Stimulated activated CD4-positive, alpha-beta T cell treated with anti-CD3 and anti-CD28 coated beads, Interleukin-4, amount 100 ng/mL, for 4 hours (primary cell): ENCODE results near the gene MYO1C.
"Not testable (repeated sequence)": the region's sequence is repeated elsewhere in the genome, so short reads cannot be mapped to it uniquely, and the experiment has no call there.

Experiments used
- DNase-seq, 2 experiments: peaks; one replicate each; pipeline ENCODE4 v3.0.0-alpha.2; 2020

MYO1C gene

DNA sequence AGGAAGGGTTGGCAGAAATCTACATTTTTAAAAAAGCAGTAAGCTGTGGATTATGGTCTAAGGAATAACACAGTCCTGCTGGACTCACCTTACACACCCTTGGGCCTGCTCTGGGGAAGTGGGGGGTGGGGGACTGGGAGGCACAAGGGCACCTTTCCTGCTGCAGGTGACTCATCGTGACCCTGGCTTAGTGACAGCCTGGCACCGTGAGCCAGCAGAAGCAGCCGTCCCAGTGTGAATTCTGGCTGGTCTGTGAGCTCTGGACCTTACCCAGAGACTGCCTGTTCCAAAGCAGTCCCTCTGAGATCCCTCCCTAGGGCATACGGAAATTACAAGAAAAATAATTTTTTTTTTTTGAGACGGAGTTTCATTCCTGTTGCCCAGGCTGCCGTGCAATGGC lies 32.3 kb downstream of the MYO1C start:
- no peak for DNase-seq

DNA sequence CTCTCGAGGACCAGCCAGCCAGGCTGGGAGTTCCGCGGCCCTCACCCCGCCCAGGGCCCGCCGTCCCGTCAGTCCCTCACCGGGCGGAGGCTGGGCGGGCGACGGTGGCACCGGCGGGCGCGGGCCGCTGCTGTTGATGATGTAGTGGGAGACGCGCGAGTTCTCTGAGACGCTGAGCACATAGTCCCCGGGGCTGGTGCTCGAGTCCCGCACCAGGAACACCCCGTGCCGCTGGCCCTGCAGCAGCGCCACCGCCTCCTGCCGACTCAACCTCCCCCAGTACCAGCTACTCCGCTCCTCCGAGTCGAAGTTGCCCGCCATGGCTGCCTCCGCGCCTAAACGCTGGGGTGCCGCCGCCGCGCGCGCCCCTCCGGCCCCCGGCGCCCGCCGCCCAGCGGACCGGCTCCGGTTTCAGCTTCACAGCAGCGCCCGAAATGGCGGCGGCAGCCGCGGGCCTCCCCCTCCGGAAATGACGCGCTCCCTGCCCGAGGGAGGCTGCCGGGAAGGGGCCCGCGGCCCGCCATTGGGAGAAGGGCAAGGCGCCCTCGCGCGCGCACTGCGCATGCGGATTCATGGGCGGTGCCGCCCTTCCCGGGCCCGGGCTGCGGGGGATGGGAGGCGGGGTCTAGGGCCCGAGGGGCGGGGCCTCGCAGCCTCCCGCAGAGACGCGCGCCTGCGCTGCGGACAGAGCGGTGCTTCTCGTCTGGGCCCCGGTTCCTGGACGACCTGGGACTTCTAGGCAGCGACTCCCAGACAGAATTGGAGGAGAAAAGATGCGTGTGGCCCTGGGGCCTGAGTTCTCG lies 36.5 kb downstream of the MYO1C start, which contains the start of gene CRK:
TSS of gene CRK (minus strand) at position 436 of the 803 bp plus-strand sequence. CDS start at position 321, 115 bp downstream.
- DNase-seq, result peak; percentile 97 to 99

GRCh38 chr17:1455291-1455796 lies 37.1 kb downstream of the MYO1C start:
- peak in 1 of 2 experiments; percentile 28 for DNase-seq

DNA sequence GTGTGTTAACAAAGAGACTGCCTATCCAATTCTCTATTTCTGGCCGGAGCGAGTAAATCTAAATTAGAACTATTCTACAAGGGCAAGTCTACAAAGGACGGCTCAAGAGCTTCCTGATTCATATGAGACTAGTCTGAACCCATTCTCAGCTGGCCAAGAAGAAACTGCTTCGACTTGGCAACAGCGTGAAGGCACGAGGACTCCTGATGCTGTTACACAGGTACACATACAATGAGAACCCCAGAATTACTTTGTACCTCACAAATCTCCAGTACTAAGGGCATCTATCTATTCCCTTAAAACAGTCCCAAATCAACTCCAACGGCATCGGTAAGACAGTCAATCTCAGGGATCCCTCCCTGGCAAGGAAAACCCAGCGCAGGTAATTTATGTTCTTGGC lies 37.9 kb downstream of the MYO1C start:
- DNase-seq, result no peak

DNA sequence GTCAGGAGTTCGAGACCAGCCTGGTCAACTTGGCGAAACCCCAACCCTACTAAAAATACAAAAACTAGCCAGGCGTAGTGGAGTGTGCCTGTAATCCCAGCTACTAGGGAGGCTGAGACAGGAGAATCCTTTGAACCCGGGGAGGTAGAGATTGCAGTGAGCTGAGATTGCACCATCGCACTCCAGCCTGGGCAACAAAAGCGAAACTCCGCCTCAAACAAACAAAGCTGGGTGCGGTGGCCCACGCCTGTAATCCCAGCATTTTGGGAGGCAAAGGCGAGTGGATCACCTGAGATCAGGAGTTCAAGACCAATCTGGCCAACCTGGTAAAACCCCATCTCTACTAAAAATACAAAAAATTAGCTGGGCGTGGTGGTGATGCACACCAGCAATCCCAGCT lies 38.8 kb downstream of the MYO1C start:
- DNase-seq, result not testable (repeated sequence)

- DNase-seq, result no peak
Observed at GRCh38 chr17:1452836-1453235, 39.6 kb downstream of the MYO1C start.

- DNase-seq, result not testable (repeated sequence)
Observed at GRCh38 chr17:1450261-1450660, 42.2 kb downstream of the MYO1C start.

GRCh38 chr17:1449412-1449967 lies 43.0 kb downstream of the MYO1C start:
- DNase-seq, result no peak

DNA sequence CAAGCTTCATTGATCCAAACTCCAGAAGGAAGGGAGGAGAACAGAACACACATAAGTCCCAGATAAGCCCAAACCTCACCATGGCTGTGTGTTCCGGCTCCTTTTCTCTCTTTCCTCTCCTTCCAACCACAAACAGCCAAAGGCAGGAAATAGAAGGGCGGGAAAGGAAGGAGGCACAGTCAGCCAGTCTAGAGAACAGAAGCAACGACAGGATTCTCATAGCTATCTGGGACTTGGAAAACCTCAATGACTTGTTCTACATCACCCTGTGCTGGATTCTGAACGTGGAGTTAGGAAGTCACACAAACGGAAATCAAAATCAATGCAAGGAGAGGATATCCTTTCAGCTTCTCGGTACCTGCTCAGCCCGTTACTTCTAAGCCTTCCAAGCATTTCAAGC lies 45.4 kb downstream of the MYO1C start:
- DNase-seq, result no peak

- DNase-seq, result no peak
Observed at GRCh38 chr17:1446201-1446600, 46.3 kb downstream of the MYO1C start.

DNA sequence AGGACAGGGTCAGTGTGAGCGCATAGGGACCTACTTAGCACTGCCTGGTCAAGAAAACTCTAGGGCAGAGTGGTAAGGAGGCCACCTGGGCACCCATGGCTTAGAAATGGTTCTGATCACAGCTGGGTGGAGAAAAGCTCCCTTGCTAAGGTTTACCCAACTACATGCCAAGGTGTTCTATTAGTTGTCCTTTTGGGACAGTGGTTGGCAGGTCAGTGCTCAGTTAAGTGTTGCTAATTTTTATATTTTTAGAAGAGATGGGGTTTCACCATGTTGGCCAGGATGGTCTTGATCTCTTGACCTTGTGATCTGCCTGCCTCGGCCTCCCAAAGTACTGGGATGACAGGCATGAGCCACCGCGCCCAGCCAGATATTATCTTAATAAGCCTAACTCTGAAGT lies 46.8 kb downstream of the MYO1C start:
- DNase-seq, result not testable (repeated sequence)

- DNase-seq, result not testable (repeated sequence)
Observed at GRCh38 chr17:1442721-1443120, 49.8 kb downstream of the MYO1C start.

- no peak for DNase-seq
Observed at GRCh38 chr17:1442187-1442586, 50.3 kb downstream of the MYO1C start.

DNA sequence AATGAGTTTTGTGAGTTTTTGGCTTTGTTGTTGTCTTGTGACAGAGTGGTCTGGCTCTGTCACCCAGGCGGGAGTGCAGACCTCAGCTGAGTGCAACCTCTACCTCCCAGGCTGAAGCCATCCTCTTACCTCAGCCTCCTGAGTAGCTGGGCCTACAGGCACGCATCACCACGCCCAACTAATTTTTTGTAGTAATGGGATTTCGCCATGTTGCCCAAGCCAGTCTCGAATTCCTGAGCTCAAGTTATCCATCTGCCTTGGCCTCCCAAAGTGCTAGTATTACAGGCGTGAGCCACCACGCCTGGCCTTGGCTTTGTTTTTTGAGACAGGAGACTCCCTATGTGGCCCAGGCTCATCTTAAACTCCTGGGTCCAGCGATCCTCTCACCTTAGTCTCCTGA lies 51.6 kb downstream of the MYO1C start:
- DNase-seq, result no peak

DNA sequence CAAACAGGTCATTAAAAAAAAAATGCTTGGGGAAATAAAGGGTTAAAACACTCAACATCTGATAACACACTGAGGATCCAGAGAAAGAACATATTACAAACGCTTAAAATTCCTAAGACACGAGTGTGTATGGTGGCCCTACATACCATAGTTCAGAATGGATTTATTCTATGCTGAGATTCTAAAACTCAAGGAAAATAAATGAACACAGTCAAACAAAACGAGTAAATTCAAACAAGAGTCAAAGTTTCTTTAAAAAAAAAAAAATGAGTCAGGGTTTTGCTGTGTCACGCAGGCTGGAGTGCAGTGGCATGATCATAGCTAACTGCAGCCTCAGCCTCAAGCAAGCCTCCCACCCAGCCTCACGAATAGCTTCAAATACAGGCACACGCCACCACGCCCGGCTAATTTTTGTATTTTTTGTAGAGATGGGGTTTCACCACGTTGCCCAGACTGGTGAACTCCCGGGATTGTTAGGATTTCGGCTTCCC lies 53.8 kb downstream of the MYO1C start:
- no peak for DNase-seq

GRCh38 chr17:1435326-1435725 lies 57.2 kb downstream of the MYO1C start:
- no peak for DNase-seq

GRCh38 chr17:1434150-1434549 lies 58.3 kb downstream of the MYO1C start:
- DNase-seq, result no peak

- no peak for DNase-seq
Observed at GRCh38 chr17:1431631-1432104, 60.8 kb downstream of the MYO1C start.

GRCh38 chr17:1423456-1424135 lies 68.9 kb downstream of the MYO1C start:
- DNase-seq, result no peak

GRCh38 chr17:1422885-1423284 lies 69.6 kb downstream of the MYO1C start:
- peak in 1 of 2 experiments; percentile 21 for DNase-seq

- no peak for DNase-seq
Observed at GRCh38 chr17:1421470-1421869, 71.0 kb downstream of the MYO1C start.

DNA sequence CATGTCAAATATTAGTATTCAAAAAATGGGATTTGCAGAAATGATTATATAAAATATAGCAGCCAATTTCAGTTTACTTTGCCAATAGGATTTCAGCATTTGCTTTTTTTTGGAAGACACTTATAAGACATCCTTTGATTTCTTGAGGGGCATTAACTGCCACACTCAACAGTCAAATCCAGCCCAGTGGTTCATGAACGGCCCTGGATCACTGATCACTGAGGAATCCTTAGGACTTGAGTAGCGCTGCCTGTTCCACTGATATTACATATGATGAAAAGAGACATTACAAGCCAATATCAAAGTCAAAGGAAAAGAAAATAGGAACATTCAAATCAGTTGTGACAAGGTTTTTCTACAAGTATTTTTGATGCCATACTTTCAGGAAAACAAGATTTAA lies 71.5 kb downstream of the MYO1C start:
- no peak for DNase-seq

DNA sequence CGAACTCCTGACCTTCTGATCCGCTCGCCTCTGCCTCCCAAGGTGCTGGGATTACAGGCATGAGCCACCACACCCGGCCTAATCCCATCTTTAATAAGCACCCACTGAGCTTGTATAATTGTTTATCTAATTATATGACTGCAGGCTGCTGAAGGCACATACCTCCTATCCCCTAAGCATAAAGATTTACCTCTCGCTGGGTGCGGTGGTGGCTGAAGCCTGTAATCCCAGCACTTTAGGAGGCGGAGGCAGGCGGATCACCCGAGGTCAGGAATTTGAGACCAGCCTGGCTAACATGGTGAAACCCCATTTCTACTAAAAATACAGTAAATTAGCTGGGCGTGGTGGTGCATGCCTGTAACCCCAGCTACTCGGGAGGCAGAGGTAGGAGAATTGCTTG lies 72.3 kb downstream of the MYO1C start:
- no peak for DNase-seq
